Activated CD8-positive, alpha-beta T cell treated with anti-CD3 and anti-CD28 coated beads, Interleukin-2, amount 10 ng/mL, durations not matched to agents 7 days and 5 days (primary cell): Measurements from ENCODE around the gene MEGF8. TPM values are rescaled to one million over a fixed set of nuclear protein-coding genes. Genes with fewer than 3 reads are reported as not detected.
A peak's percentile ranks its signal among the peaks of the same experiment; 100 is the strongest.

Source experiments
- ATAC-seq: fragments of 150-1000 bp; cut with Tn5 transposase; one replicate; pipeline ENCODE4 v1.10.0; 2021; ENCODE audit warnings: moderate library complexity
- CTCF ChIA-PET: fragments of 350-600 bp; sonication (Branson Sonifier 250); formaldehyde crosslinking; loops from one replicate; lab custom pipeline; 2021; ENCODE audit warnings: antibody characterized with exemption; lab: Charles Lee
- POLR2A ChIA-PET: fragments of 350-600 bp; sonication (Branson Sonifier 250); formaldehyde crosslinking; loops from one replicate; lab custom pipeline; 2021; ENCODE audit warnings: antibody characterized with exemption; lab: Charles Lee
- DNase-seq: peaks from one replicate; pipeline ENCODE4 v3.0.0-alpha.2; 2020
- H3K27ac Mint-ChIP-seq: one replicate; pipeline ENCODE4 v1.8.0; 2021; ENCODE audit warnings: mild to moderate bottlenecking, mixed read lengths
- H3K27me3 Mint-ChIP-seq: one replicate; pipeline ENCODE4 v1.8.0; 2021; ENCODE audit warnings: low read depth, mixed read lengths
- H3K36me3 Mint-ChIP-seq: one replicate; pipeline ENCODE4 v1.8.0; 2021; ENCODE audit warnings: low read depth, mixed read lengths
- H3K4me1 Mint-ChIP-seq: one replicate; pipeline ENCODE4 v1.8.0; 2021; ENCODE audit warnings: low read depth, mixed read lengths
- H3K4me3 Mint-ChIP-seq: one replicate; pipeline ENCODE4 v1.8.0; 2021; ENCODE audit warnings: mild to moderate bottlenecking, mixed read lengths
- H3K9me3 Mint-ChIP-seq: one replicate; pipeline ENCODE4 v1.8.0; 2022; ENCODE audit warnings: mixed read lengths; ENCODE audit not compliant: insufficient read depth
- total RNA-seq, 2 experiments: library from RNA; stranded (reverse); gene quantifications; one replicate each; pipeline ENCODE4 v1.2.3, GENCODE V29; 2021

The MEGF8 gene
- total RNA-seq, 2 experiments from 2014 or later, result 5.0 to 5.9 TPM

DNA sequence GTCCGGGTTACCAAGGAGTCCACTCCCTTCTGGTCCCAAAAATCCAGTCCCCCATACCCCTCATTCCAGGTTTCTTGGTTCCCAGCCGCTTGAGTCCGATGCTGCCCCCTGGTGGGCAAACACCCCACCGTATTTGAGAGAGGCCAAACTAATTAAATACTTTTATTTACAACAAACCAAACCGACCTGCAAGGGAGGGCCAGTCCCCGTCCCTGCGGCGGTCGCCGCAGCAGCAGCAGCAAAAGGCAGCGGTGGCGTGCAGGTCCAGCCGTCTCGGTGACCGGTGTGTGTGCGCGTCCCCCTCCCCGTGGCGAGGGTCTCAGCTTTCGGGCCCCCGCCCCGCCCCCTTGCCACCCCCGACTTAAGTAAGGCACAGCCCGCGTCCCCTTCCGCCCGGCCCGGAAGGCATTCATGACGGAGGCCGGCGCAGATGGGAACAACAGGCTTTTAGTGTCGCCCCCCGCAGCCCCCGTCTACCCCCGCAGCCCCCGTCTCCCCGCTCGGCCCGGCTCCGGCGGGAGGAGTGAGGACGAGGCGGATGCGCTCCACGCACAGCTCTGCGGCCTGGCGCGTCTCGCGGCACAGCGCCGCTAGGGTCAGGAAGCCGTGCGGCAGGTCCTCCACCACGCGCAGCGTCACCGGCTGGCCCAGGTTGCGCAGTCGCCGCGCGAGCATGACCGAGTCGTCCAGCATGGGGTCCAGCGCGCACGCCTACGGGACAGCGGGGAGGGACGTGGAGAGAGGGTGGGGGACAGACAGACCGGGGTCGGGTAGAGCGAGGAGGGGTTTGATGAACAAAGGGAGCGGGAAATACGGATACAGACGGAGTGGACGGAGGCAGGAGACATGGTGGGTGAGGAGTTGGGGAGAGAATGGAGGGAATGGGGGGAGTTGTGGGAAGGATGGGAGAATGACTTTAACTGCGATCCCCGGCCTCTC lies 76.2 kb downstream of the MEGF8 start:
- peaks cover 25% of the 10 kb centered on the region for H3K36me3 Mint-ChIP-seq
- ATAC-seq (peak; percentile 54), DNase-seq (peak; percentile 78)
- H3K27me3 Mint-ChIP-seq, result no peaks in the 10 kb centered on the region
- POLR2A ChIA-PET, result no interaction called here
- H3K9me3 Mint-ChIP-seq, result no peaks in the 10 kb centered on the region
- peaks cover 33% of the 10 kb centered on the region for H3K4me1 Mint-ChIP-seq
- CTCF ChIA-PET, result interaction anchor here (1.0 to 2.4 kb wide), 15 partner anchors 14 to 326 kb away, joined by 3 to 11 read pairs (median 4); partner anchors contain the start of gene ZNF574
- peak overlapping the region; percentile 69 for H3K4me3 Mint-ChIP-seq
- H3K27ac Mint-ChIP-seq, result peak overlapping the region; percentile 63

GRCh38 chr19:42402376-42403116 lies 77.1 kb downstream of the MEGF8 start:
- Mint-ChIP-seq H3K9me3 (no peaks in the 10 kb centered on the region), H3K4me3 (peak overlapping the region; percentile 69), H3K36me3 (peaks cover 33% of the 10 kb centered on the region), H3K27ac (peak overlapping the region; percentile 46), H3K4me1 (peaks cover 28% of the 10 kb centered on the region), H3K27me3 (no peaks in the 10 kb centered on the region)
- DNase-seq, result no peak
- POLR2A ChIA-PET, result no interaction called here
- no peak for ATAC-seq
- CTCF ChIA-PET, result interaction anchor here (1.1 to 2.4 kb wide), 5 partner anchors 15 to 298 kb away, joined by 3 to 10 read pairs (median 3); no protein-coding TSS in a partner anchor

- Mint-ChIP-seq H3K27ac (no peak overlapping the region), H3K4me3 (no peak overlapping the region), H3K27me3 (no peaks in the 10 kb centered on the region), H3K4me1 (peaks cover 22% of the 10 kb centered on the region), H3K9me3 (no peaks in the 10 kb centered on the region), H3K36me3 (peaks cover 38% of the 10 kb centered on the region)
- DNase-seq, result no peak
- no peak for ATAC-seq
- ChIA-PET POLR2A (interaction anchor here (0.6 to 0.8 kb wide), 2 partner anchors 18 to 19 kb away, joined by 3 read pairs; no protein-coding TSS in a partner anchor), CTCF (interaction anchor here (1.0 to 1.3 kb wide), 2 partner anchors 16 to 18 kb away, joined by 3 to 4 read pairs; no protein-coding TSS in a partner anchor)
These were observed 78.2 kb downstream of the MEGF8 start for GRCh38 chr19:42403586-42403985.

DNA sequence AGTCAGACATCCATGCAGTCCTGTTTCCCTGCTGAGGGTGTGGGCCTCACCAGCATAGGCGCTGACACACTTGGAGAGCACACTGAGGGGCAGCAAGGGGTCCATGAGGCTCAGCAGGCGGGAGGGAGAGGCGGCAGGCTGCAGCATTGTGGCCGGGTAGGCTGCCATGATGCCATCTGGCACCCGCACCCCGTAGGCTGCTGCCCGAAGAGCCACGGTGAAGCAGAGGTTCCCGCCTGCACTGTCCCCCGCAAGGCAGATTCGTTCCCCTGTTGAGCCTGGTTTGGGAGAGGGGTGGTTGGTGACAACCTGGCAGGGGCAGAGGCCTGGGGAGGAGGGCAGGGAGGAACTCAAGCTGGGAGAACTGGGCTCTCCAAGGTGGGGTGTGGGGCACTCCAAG lies 80.7 kb downstream of the MEGF8 start:
- H3K27me3 Mint-ChIP-seq, result no peaks in the 10 kb centered on the region
- peaks cover 40% of the 10 kb centered on the region for H3K36me3 Mint-ChIP-seq
- H3K4me1 Mint-ChIP-seq, result peaks cover 11% of the 10 kb centered on the region
- CTCF ChIA-PET, result interaction anchor here (1.5 kb wide), 1 partner anchor 15 kb away, joined by 3 read pairs; no protein-coding TSS in a partner anchor
- ATAC-seq (no peak), DNase-seq (no peak)
- POLR2A ChIA-PET, result no interaction called here
- H3K4me3 Mint-ChIP-seq, result no peak overlapping the region
- no peaks in the 10 kb centered on the region for H3K9me3 Mint-ChIP-seq
- H3K27ac Mint-ChIP-seq, result no peak overlapping the region

DNA sequence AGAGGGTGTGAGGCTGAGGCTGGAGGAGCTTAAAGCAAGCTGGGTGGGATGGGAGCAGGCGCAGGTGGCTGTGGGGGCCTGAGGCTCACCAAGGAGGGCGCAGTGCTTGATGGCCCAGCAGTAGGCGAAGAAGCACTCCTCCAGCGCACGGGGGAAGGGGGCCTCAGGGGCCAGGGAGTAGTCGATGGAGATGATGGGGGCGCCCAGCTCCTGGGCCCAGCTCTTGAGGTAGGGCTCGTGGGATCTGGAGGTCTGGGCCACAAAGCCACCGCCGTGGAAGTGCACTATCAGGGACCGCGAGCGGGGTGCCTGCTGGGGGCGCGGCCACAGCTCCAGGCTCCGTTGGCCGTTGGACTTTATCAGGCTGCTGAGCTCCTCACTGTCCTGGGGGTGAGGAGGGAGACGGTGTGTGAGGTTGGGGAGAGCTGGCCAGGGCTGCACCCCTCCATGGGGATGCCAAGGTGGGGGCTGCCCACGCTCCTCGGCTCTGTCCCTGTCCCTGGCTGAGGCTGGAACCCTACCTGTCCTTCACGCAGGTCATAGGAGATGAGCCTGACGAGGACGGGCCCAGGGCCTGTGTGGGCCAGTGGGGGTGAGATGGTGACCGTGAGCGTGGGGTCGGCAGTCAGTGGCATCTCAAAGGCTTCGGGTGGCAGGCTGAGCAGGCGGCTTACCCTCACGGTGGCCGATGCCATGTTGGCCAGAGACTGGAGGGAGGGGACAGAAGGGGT lies 81.8 kb downstream of the MEGF8 start:
- POLR2A ChIA-PET, result interaction anchor here (0.7 to 0.8 kb wide), 2 partner anchors 10 to 12 kb away, joined by 4 read pairs; no protein-coding TSS in a partner anchor
- no peaks in the 10 kb centered on the region for H3K27me3 Mint-ChIP-seq
- peaks cover 38% of the 10 kb centered on the region for H3K36me3 Mint-ChIP-seq
- peaks cover 2% of the 10 kb centered on the region for H3K4me1 Mint-ChIP-seq
- no peak overlapping the region for H3K27ac Mint-ChIP-seq
- H3K4me3 Mint-ChIP-seq, result no peak overlapping the region
- CTCF ChIA-PET, result interaction anchor here (1.5 kb wide), 1 partner anchor 13 kb away, joined by 3 read pairs; no protein-coding TSS in a partner anchor
- DNase-seq (no peak), ATAC-seq (no peak)
- H3K9me3 Mint-ChIP-seq, result no peaks in the 10 kb centered on the region

DNA sequence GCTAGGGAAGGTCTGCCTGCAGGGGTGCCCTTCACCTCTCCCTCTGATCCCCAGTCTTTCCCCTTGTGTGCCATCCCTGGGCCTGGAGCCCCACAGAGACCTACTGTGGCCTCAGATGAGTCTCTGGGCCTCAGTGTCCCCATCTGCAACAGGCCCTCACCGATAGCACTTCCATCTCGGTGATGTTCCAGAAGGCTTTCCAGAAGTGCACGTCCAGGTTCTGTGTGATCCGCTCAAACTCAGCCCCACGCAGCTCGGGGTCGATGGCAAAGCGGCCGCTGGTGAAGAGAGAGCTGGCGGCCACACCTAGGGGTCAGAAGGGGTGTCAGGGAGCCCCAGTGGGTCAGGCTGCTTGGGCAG lies 82.4 kb downstream of the MEGF8 start:
- Mint-ChIP-seq H3K27ac (no peak overlapping the region), H3K27me3 (no peaks in the 10 kb centered on the region), H3K4me3 (no peak overlapping the region), H3K4me1 (no peaks in the 10 kb centered on the region), H3K36me3 (peaks cover 34% of the 10 kb centered on the region), H3K9me3 (no peaks in the 10 kb centered on the region)
- DNase-seq (no peak), ATAC-seq (no peak)
- POLR2A ChIA-PET, result no interaction called here
- CTCF ChIA-PET, result interaction anchor here (1.5 kb wide), 1 partner anchor 13 kb away, joined by 3 read pairs; no protein-coding TSS in a partner anchor

- Mint-ChIP-seq H3K36me3 (peaks cover 29% of the 10 kb centered on the region), H3K4me1 (no peaks in the 10 kb centered on the region), H3K27ac (no peak overlapping the region), H3K27me3 (no peaks in the 10 kb centered on the region), H3K9me3 (no peaks in the 10 kb centered on the region), H3K4me3 (no peak overlapping the region)
- CTCF ChIA-PET, result interaction anchor here (1.0 kb wide), 1 partner anchor 11 kb away, joined by 3 read pairs; no protein-coding TSS in a partner anchor
- DNase-seq (no peak), ATAC-seq (no peak)
- POLR2A ChIA-PET, result no interaction called here
These were observed 84.0 kb downstream of the MEGF8 start for GRCh38 chr19:42409477-42409876.

- H3K27me3 Mint-ChIP-seq, result no peaks in the 10 kb centered on the region
- no peaks in the 10 kb centered on the region for H3K4me1 Mint-ChIP-seq
- no peak overlapping the region for H3K4me3 Mint-ChIP-seq
- H3K27ac Mint-ChIP-seq, result no peak overlapping the region
- H3K9me3 Mint-ChIP-seq, result no peaks in the 10 kb centered on the region
- DNase-seq, result no peak
- ATAC-seq, result no peak
- ChIA-PET POLR2A (interaction anchor here (0.5 kb wide), 1 partner anchor 155 kb away, joined by 3 read pairs; no protein-coding TSS in a partner anchor), CTCF (interaction anchor here (1.0 kb wide), 1 partner anchor 30 kb away, joined by 4 read pairs; no protein-coding TSS in a partner anchor)
- H3K36me3 Mint-ChIP-seq, result peaks cover 24% of the 10 kb centered on the region
These were observed 84.9 kb downstream of the MEGF8 start for GRCh38 chr19:42410371-42410770.

DNA sequence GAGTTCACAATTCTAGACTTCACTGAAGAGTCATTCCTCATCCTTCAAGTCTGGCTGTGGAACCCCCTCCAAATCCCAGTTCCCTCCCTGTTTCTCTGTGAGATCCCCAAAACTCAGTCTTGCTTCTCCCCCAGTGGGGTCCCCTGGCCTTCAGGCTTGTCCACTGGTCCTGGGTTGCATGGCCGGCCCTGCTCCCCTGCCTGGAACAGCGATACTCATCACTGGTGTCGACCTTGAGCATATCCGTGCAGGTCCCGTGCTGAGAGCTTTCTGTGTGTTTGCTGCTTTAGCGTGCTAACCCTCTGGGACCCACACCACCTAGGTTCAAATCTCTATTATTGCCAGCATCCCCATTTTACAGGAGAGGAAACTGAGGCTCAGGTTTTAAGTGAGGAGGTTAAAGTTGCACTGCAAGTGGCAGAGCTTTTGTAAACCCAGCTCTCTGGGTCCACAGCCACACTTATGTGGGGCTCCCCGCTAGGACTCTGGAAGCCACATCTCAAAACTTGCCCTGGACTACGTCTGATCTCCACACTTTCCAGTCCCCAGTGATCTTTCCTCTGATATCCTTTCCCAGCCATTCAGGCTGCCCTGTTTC lies 86.2 kb downstream of the MEGF8 start:
- DNase-seq (no peak), ATAC-seq (no peak)
- H3K36me3 Mint-ChIP-seq, result peaks cover 24% of the 10 kb centered on the region
- ChIA-PET POLR2A (no interaction called here), CTCF (interaction anchor here (0.7 to 1.3 kb wide), 4 partner anchors 15 to 29 kb away, joined by 3 to 6 read pairs (median 4); no protein-coding TSS in a partner anchor)
- no peaks in the 10 kb centered on the region for H3K9me3 Mint-ChIP-seq
- peak overlapping the region; percentile 36 for H3K27ac Mint-ChIP-seq
- H3K27me3 Mint-ChIP-seq, result no peaks in the 10 kb centered on the region
- no peak overlapping the region for H3K4me3 Mint-ChIP-seq
- H3K4me1 Mint-ChIP-seq, result no peaks in the 10 kb centered on the region

DNA sequence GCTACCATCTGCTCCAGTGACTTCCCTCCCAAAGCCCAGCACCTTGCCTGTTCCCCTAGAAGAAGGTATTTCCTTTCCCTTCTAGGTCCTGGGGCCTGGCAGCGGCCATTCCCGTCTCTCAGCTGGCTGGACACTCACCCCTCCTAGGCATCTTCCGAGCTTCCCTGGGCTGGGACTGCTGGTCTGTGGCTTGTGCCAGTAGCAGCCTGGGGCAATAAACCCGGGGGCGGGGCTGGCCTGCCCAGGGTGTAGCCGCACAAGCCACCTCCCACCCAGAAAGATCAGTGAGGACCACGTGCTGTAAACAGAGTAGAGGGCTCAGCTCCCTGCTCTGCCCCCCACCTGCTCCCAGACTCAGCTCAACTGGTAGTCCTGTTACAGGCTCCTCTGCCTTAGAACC lies 86.8 kb downstream of the MEGF8 start:
- Mint-ChIP-seq H3K4me3 (no peak overlapping the region), H3K4me1 (no peaks in the 10 kb centered on the region), H3K27me3 (no peaks in the 10 kb centered on the region), H3K9me3 (no peaks in the 10 kb centered on the region), H3K27ac (no peak overlapping the region), H3K36me3 (peaks cover 20% of the 10 kb centered on the region)
- no peak for DNase-seq
- POLR2A ChIA-PET, result no interaction called here
- CTCF ChIA-PET, result interaction anchor here (0.7 to 1.3 kb wide), 3 partner anchors 15 to 28 kb away, joined by 3 to 6 read pairs (median 4); no protein-coding TSS in a partner anchor
- ATAC-seq, result no peak
